GM21360 (cell line): ENCODE results near the gene DDX59.

ENCODE experiments used
- ATAC-seq: cut with Tn5 transposase; IDR thresholded peaks from one replicate; pipeline ENCODE4 v1.9.1; 2021; ENCODE audit warnings: mild to moderate bottlenecking, moderate library complexity; ENCODE audit not compliant: unreplicated experiment

The DDX59 gene

DNA sequence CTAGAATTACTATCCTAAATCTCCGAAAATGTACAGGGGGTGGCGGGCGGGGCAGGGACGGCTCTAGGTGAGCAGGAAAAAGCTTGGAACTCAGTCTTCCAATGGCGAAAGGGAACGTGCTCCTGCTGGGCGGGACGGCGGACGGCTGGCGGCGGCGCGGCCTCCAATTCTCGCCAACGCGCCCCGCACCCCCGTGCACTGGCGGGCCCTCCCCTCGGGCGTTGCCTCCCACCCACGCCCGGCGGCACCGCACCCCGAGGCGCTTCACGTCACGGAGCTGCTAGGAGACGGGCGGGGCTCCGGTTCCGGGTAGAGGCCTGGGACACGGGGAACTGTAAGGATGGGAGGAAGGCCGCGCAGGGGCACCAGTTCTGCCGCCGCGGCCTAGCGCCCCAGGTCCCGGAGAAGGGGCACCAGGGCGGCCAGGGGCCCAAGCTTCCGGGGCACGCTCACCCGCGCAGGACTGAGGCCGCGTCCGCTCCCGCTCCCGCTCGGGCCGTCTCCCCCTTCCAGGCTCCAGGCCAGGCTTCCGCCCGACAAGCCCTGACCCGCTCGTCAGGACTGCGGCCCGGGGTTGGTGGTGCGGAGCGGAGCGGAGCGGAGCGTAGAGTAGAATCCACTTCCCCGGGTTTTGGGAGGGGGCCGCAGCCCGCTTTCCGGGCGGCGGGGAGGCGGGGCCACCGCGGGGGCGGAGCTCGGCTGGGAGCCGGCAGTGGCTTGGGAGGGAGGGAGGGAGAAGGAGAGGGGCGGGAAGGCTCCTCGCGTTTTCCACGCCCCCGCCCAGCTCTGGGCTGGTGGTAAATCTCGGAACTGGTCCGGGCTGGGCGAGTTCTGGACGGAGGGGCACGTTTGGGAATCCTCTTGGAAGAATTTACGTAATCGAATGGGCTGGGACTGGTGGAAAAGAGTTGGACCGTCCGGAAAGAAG lies at the start of gene DDX59:
Gene DDX59, minus strand, starts transcription at position 594 of the 928 bp plus-strand sequence. CDS start 3,167 bp downstream, outside the sequence.
- peak; percentile 82 for ATAC-seq

- no peak for ATAC-seq
These were observed 44.9 kb upstream of the DDX59 start for GRCh38 chr1:200714504-200715187.

- no peak for ATAC-seq
These were observed 40.5 kb upstream of the DDX59 start for GRCh38 chr1:200710166-200710565.

DNA sequence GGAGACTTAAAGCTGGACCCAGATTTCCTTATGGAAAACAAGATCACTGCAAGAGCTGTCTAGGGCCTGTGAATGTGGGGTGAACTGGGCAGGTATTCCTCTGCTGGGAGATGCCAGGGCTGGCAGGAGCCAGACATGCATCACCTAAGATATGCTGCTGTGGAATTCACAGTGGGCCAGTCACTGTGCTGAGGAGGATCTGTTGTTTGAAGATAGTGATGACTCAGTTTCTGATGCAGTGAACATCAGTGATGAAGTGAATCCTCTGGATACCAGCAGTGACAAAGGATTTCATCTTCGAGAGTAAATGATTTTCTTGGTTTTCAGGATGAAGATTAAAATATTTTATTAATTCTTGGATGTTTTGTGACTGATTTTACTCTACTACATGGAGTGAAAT lies 39.1 kb upstream of the DDX59 start:
- ATAC-seq = no peak

DNA sequence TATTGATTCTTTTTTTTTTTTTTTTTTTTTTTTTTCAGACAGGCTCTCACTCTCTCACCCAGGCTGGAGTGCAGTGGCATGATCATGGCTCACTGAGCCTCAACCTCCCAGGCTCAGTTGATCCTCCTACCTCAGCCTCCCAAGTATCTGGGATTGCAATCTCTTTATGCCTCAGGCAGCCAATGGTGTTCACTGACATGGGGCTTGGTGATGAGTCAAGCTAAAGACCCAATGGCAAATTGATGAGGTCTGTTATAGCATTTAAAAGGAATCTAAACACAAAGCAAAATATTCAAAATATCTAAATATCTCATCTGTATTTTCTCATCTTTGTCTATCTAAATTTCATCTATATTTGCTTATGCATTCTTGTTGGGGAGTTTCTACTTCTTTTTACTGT lies 38.5 kb upstream of the DDX59 start:
- no peak for ATAC-seq

DNA sequence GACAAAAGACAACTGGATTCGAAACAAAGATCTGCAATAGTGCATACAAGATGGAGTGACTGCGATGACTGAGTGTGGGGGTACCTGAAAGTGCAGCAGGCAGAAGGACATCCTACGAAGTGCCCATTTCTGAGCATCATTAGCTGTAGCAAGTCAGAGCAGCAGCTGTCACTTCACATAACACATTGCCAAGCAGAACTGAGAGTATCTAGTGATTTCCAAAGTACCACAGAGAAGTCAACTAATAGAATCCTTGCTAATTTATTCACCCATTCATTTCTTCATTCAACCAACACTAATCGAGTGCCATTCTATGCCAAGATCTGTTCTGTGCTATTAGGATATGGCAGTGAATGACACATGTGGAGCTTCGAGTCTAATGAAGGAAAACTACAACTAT lies 37.4 kb upstream of the DDX59 start:
- ATAC-seq = no peak

GRCh38 chr1:200706111-200706814 lies 36.6 kb upstream of the DDX59 start:
- no peak for ATAC-seq

GRCh38 chr1:200704986-200705500 lies 35.3 kb upstream of the DDX59 start:
- no peak for ATAC-seq

DNA sequence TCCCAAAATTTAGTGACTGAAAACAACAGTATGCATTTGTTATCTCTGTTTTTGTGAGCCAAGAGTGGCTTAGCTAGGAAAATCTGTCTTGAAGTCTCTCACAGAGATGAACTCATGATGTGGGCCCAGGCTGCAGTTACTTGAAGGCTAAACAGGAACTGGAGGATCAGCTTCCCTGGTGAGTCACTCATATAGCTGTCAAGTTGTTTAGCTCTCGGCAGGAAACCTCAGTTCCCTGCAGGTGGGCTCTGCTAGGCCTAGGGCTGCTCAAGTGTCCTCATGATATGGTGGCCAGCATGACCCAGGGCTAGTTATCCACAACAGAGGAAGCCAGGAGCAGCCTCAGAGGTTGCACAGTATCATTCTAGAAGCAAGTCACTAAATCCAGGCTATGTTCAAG lies 30.2 kb upstream of the DDX59 start:
- no peak for ATAC-seq

GRCh38 chr1:200694738-200695137 lies 25.0 kb upstream of the DDX59 start:
- ATAC-seq = no peak

DNA sequence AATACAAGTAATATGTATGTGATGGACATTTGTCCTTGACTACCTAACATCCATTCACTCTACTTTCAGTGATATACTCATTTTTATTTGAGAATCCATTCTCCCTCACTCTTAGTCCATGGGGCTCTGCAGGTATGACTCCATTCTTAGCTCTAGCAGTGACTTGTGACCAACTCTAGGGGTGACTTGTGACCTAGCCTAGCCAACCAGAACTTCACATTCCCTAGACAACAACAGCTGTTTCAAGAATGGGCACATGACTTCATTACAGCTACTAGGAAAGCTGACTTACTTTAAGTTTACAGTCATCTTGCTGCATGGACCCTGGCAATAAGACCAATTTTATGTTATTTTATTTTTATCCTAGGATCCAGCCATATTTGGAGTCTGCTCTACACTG lies 23.6 kb upstream of the DDX59 start:
- ATAC-seq = no peak

- no peak for ATAC-seq
These were observed 22.6 kb upstream of the DDX59 start for GRCh38 chr1:200692316-200692715.

- ATAC-seq = no peak
These were observed 16.9 kb upstream of the DDX59 start for GRCh38 chr1:200686620-200687019.

DNA sequence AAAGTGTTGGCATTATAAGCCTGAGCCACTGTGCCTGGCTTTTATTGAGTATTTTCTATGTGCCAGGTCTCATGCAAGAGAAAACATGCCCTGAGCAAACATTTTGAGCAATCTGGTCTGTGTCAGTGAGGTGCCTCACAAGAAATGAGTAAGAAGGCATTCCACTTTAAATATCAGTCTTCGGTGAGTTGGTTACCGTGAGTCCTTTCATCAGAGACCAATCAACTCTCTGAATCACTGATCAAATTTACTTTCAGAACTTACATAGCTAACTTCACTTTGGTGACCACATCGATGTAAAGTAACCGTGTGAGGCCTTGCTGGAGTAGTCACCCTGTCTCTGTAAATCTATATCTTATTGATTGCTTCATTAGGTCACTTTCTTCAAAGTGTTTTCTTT lies 14.3 kb upstream of the DDX59 start:
- ATAC-seq = no peak

DNA sequence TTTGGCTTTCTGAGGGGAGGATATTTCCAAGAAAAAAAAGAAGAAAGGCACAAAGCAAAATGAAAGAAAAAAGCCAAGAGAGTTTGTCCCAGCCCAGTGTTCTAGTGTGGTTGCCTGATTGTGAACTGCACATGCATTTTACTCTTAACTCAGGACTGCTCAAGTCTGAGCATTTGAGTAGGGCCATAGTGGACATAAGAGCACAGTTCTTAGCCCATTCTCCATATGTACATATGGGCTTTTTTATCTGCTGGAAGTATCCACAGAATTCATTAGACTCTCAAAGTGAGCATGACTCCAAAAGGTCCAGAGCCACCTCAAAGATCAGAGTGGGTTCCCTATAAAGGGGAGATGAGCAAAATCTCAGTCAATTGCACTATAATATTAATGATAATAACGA lies 13.6 kb upstream of the DDX59 start:
- no peak for ATAC-seq

- ATAC-seq = no peak
These were observed 11.5 kb upstream of the DDX59 start for GRCh38 chr1:200681231-200681630.

DNA sequence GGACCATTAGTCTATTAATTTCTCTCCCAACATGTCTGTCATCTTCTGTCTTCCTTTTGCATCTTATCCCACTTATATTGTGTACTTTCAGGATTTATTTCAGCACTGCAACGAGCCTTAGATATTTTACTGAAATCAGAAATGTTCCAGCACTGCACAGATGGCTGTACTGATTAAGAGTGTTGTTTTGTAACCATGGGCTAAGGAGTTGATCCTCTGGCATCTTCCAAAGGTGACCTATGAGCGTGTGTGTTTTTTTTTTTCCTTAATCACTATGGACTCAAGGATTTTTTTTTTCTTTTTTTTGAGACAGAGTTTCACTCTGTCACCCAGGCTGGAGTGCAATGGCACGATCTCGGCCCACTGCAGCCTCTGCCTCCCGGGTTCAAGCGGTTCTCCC lies 7.1 kb upstream of the DDX59 start:
- ATAC-seq = no peak

DNA sequence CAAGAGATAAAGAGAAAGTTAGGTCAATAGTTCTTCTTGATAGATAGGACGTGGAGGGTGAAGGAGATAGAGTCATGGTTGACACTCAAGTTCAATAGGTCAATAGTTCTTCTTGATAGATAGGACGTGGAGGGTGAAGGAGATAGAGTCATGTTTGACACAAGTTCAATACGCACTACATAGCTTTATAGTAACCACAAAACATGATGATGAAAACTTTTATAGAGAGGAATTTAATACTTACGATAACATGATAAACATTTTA lies 5.8 kb upstream of the DDX59 start:
- ATAC-seq = no peak

DNA sequence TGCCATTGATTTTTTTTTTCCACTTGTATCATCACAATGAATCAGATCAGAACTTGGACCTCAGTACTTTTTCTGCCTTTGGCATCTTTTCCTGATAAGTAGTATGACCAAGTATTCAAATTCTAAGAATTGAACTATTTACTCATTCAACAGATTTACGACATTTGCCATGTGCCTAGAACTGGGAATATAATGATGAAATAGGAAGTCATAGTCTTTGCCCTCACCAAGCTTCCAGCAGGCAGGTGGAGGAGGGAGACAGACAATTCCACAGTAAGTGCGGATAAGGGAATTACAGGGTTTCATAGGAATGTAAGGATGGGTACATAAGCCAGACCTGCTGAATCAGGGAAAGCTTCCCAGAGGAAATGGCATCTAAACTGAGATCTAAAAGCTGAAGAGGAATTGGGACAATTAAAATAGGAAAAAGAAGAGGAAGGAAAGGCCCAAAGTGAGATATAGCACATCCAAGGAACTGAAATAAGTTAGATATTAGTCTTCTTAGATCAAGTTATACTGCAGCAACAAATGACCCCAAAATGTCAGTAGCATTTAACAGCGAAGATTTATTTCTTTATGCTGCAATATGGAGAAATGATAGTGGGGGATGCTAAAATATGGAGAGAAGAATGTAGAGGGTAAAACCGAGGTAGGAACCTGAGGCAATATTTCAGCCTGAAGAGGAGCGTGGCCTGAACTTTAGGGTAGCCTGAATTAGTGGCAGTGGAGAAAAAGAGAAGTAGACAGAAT lies 5.3 kb upstream of the DDX59 start:
- ATAC-seq = no peak

DNA sequence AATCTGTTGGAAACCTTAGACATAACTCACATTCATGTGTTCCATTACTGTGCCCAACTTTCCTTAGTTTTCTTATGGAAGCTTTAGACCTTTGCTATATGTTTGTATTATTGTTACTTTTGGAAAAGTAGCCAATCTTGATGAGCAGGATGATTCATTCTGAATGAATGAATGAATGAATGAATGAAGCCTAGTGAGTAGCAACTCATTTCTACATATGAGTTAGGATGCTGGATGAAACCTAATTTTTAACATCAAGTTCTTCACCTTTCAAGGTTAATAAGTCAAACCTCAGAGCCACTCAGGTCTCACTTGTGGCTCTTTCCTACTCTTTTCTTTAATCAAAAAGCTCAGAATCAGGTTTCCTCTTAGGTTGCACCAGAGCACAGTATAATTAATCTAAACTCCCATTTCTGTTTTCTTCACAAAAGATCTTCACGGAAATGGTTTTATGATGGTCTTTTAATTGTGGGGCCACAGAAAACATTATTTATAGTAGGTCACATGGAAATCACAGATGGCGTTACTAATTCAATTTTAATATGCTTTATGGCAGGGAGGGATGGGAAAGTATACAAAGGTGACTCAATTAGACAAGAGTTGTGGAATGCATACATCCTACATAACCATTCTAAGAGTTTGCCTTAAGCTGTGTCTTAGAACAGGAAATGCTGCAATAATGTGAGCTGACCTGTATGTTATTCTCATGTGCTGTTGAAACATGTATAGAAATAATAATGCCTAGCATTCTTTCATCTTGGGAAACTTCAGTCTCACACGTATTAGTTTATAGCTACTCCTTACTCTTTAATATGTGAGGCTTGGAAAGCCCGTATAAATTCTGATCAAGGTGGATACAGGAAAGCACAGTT lies 4.5 kb upstream of the DDX59 start:
- ATAC-seq = no peak
